ENCODE measurements around the gene ANKRD33.

ANKRD33 gene

DNA sequence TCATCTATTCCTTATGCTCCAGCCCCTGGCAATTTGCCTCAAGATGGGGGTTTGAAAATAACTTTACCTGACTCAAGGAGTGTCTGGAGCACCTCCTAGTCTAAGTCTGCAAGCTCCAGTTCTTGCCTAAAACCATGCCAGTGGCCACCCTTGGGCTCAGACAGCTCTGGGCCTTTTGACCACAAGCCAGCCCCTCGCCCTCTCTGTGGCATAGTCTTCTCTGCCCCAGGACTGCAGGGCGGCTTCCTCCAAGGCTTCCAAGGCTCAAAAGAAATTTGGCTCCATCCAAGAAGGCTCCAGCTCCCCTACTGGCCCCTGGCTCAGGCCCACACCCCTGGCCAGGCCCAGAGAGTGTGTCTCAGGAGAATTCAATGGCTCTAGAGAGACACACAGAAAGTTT lies 34.2 kb downstream of the ANKRD33 start:
- no peak for DNase-seq

DNA sequence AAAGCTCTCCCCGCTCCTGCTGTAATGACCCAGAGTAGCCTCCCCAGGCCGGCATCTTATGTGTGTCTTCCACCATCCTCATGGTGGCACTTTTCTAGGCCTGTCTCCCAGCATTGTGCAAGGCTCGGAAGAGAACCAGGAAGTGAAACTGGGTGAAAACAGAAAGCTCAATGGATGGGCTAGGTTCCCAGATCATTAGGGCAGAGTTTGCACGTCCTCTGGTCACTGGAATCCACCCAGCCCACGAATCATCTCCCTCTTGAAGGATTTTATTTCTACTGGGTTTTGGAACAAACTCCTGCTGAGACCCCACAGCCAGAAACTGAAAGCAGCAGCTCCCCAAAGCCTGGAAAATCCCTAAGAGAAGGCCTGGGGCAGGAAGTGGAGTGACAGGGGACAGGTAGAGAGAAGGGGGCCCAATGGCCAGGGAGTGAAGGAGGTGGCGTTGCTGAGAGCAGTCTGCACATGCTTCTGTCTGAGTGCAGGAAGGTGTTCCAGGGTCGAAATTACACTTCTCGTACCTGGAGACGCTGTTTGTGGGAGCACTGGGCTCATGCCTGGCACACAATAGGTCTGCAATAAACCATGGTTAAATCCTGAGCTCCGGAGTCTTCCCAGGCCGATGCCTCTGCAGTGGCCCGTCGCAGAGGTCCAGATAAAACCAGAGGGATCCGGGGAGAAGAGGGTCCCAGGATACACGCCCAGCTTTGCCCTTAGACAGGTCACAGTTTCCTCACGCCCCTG lies 35.0 kb downstream of the ANKRD33 start:
- peak; percentile 23 for DNase-seq

DNA sequence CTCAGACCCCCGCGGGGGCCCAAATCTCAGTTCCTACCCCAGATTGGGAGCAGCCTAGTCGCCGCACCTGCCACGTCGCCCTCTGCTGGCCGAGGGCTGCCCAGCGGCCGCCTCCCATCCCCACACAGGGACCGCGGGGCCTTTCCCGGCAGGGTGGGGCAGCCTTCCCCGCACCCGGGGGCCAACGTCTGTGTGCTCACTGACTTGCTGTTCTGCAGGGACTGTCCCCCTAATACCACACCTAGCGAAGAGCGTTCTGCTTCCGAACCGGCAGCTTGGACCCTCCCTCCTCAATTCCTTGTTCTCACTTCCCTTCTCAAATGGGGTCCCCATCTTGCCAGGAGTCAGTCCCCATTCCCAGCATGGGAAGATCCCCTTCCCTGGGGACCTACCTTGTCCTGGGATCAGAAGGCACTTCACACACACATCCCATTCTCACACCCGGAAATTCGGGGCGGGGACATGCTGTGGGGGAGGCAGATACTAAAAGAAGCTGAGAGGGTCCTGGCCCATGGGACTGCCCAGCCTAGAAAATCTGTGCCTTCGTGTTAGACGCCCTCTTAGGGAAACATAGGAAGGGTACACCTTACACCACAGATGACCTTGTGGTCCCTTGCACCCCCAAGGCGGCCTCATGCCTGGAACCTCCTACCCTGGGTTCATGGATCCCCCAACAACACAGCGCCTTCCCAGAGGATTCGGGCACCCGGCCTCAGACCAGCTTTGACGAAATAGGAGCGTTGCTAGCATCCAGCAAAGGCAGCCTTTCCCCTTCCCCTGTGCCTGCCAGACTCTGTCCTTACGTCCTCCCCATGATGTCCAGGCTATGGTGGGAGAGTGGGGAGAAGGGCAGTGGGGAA lies 35.8 kb downstream of the ANKRD33 start:
- peak; percentile 47 for DNase-seq

DNA sequence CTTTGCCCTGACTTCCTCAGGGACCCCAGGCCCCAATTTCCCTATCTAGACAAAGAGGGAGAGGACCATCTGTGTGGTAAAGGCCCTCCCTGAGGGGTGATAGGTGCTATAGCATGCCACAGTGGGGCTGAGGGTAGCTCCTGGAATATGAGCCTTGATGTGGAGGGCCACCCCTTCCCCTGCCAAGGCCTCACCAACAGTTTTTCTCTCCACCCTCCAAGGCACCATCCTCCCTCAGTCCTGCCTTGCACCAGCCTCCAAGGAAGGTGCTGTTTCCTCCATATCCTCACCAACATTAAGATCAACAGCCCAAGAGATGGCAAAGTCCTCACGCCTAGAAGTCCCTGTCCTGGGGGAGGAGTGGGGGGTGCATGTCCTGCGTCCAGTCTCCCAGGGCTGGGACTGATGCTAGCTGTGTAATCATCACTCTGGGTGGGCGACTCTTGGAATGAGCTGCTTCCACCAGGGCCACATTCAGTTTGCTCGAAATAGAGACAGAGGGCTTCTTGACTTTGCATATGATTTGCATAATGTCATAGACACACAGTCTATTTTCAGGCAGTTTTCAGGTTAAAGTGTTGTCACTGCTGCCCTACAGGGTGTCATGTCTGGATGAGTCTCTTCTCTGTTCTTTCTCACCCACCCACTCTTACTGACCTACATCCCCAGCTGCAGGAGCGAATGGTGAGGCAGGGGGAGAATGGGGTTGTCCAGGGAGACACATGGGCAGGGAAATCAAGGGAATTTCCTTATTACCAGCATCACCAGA lies 36.8 kb downstream of the ANKRD33 start:
- DNase-seq, result no peak

DNA sequence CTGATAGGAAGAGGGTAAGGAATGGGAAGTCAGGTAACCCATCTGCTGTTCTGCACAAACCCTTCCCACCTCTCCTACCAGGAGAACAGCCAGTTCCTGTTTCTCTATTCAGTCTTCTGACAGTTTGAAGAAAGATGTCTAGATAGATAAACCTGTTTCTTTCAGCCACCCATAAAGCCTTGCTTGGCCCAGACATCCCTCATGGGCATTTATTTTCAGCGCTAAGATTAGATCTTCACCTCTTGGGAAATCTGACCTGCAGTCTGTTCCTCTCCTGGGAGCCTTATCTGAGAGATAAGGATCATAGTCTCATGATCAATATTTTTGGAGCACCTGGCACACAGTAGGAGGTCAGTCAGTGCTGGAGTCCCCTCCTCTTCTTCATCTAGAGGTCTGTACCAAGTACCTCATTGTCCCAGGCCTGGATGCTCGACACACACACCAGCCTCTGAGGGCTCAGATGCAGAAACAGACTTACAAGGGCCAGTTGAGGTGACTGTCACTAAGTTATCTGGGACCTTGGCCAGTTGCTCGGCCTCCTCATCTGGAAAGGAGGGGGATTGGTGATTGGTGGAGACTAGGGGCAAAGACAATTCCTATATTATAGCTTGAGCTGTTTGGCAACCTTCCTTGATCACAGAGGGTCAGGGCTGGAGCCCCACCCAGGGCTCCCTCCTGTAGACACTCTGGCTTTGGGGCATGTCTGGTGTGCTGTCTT lies 37.6 kb downstream of the ANKRD33 start:
- DNase-seq, result no peak

DNA sequence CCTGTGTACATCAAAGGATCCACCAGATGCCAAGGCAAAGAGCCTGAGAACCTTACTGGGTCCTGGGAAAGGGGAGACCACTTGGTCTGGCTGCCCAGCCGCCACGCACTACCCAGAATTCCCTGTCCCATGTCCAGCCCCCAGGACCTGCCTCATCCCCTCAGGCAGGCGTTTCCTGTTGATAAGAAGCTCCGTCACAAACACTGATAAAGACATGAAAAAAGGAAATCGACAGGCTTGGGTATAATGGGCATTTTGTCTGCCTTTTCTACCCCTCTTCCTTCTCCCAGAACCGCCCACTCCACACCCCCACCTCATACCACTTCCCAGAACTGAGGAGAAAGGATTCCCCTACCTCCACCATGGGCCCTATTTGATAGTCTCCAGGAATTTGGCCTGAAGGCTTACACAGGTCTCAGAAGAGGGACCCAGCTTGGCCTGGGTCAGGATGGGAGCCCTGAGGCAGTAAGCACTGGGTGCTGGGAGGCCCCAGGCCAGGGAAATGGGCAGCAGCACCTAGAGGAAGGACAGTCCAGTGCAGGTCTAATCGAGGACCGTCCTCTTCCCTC lies 38.2 kb downstream of the ANKRD33 start:
- DNase-seq, result no peak

DNA sequence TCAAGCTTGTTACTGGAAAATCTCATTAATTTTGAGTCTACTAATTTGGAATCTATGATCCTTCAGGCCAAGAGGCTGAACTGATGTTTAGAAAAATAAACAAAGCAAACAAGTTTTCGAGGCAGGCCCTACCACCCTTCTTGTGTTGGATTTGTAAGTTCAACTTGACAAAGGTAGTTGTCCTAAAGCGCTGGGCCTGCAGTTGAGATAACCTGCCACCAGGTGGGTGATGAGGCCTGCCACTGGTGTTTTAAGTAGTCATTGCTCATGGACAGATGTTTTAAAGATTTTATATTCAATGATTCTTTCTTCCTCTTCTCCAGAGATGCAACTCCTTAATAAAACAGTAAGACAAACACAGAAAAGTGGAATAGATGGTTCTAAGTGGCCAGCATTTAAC lies 38.8 kb downstream of the ANKRD33 start:
- DNase-seq, result peak; percentile 71

DNA sequence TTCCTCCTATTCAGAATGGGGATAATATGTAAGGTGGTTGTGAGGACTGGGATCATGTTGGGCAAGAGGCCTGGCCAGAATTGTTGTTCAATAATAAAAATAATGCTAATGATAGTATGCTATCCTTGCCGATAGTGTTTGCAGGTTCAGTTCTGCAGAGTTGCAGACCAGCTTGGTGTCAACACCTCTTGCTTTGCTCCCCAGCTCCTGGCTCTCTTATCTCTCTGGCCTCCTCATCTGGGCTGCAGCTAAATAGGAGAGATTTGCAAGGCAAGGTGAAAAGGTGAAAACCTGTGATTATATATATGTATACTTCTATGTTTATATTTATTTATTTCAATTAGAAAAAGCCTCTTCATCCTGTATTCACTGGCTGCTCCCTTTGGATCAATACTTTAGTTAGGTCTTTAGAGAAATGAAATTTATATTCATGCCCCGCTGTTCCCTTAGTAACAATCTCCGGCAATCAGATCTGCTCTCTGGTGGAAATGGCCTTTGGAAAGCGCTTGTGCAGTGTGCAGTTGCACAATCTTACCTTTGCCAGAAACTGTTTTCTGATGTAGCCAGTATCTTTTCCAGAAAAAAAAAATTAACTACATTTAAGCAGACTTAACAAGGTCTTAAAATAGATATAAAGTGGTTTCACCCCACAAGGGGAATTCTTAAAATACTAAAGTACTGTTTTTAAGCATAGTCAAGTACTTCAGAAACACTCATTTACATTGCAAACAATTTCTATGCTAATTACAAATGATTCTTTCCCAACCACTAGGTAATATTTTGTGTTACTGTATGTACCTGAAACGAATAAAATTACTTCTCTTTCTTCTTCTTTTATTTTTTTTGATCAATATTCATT lies 44.5 kb downstream of the ANKRD33 start:
- DNase-seq, result no peak

DNA sequence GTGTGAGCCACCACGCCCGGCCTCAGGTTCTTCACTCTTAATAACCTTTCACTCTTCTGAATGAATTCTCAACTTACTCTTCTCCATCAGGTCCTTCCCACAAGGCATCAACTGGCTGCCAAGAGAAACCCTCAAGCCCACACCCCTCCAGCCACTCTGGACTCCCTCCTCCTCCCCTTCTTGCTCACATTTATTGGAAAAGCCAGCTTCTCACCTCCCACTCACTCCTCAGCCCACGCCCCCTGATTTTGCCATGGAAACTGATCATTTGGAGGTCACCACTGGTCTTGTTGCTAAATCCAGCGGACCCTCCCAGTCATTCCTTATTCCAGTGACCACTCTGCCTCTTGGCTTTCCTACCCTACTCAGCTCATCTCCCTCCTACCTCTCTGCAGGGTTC lies 46.2 kb downstream of the ANKRD33 start:
- DNase-seq, result no peak

DNA sequence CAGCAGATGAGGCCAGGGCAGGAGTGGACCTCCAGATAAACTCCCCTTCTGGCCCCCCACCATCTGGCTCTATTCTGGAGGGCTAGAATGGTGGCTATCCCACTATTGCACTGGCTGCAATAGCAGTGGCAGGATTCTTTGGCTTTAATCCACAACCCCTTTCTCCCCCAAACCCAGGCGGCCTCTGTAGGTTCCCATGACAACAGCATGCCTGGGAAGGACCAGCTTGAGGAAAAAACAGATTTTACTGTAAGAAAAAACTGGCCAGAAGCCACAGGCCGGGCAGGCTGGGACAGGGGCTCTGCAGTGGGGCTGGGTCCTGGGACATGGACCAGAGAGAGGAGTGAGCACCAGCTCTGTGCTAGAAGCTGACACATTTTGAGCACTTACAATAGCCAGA lies 50.0 kb downstream of the ANKRD33 start:
- no peak for DNase-seq

DNA sequence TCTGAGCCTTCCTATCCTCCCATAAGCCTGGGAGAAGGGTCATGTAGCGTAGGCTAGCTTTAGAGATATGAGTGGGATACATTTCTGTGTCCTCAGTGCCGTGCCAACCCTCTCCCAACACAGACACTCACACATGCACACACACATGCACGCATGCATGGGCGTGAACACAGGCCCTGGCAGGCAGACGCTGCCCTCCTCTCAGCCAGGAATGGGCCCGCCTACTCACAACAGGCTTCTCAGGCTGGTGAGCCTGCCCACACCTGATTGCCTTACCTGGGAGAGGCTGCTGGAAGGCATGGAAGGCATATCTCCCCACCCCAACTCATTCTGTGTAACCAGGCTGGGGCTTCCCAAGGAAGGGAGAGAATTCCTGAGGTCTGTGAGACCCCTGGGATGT lies 50.8 kb downstream of the ANKRD33 start:
- DNase-seq, result no peak

DNA sequence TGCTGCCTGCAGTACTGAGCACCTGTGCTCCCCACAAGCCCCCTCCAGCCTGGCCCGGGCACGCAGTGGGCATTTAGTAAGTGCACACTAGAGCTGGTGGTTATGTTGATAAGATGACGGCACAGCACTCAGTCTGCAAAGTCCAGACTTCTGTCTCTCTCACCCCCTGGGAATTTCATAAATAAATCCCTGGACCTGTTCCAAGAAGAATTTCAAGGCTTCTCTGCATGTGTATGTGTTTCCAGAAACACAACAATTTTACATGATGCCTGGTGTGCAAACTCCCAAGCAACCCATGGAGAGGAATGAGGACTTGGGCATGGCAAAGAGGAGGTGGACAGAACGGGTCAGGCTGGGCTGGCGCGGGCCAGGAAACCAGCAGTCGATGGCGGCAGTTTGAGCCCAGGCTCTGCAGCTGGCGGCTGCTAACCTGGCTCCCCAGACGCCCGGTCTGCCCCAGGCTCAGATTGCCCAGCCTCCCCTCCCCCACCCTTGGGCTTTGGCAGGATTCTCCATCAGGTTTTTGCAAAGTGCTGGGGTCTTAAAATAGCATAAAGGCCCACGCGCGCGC lies 53.2 kb downstream of the ANKRD33 start:
- DNase-seq, result no peak
